Keratinocyte (primary cell): ENCODE data around the gene TRDN. TPM values are rescaled to one million over a fixed set of nuclear protein-coding genes. Genes with fewer than 3 reads are reported as not detected.

Experiments used
- DNase-seq: peaks from one replicate; pipeline ENCODE4 v3.0.0-alpha.2; 2011; ENCODE audit warnings: low read depth, missing footprints, low spot score
- FAIRE-seq: peaks from 2 replicates; lab custom pipeline; 2011; peaks lifted over from hg19 to GRCh38; lab: Jason Lieb, UNC
- H2AFZ ChIP-seq: 2 replicates; pipeline ENCODE4 v1.6.0; 2012; ENCODE audit warnings: low read length, control low read depth, inconsistent platforms; ENCODE audit not compliant: control insufficient read depth
- H3K27ac ChIP-seq: 2 replicates; pipeline ENCODE4 v1.5.1; 2011; ENCODE audit warnings: low read length; ENCODE audit not compliant: control insufficient read depth, insufficient read depth
- H3K27me3 ChIP-seq: 3 replicates; pipeline ENCODE4 v1.6.0; 2011; ENCODE audit warnings: low read length; ENCODE audit not compliant: control insufficient read depth, insufficient read depth; ENCODE audit errors: extremely low read depth
- H3K36me3 ChIP-seq, 2 experiments: 2 replicates in 1 of 2; 3 replicates in 1 of 2; pipeline ENCODE4 v1.5.1; 2011; ENCODE audit warnings: low read length in 2 of 2, mild to moderate bottlenecking in 1 of 2; ENCODE audit not compliant: control insufficient read depth in 2 of 2, insufficient read depth in 2 of 2; ENCODE audit errors: extremely low read depth in 1 of 2
- H3K4me1 ChIP-seq: 3 replicates; pipeline ENCODE4 v1.5.1; 2011; ENCODE audit warnings: low read length; ENCODE audit not compliant: control insufficient read depth, insufficient read depth; ENCODE audit errors: extremely low read depth
- H3K4me2 ChIP-seq: 3 replicates; pipeline ENCODE4 v1.6.0; 2011; ENCODE audit warnings: low read depth, low read length; ENCODE audit not compliant: control insufficient read depth, insufficient read depth; ENCODE audit errors: extremely low read depth
- H3K4me3 ChIP-seq, 3 experiments: fragments of 200-600 bp in 1 of 3; sonication (generic) in 1 of 3; 2 replicates in 2 of 3; 3 replicates in 1 of 3; pipeline ENCODE4 v1.5.1; 2011 to 2016; ENCODE audit warnings: low read length in 3 of 3, mild to moderate bottlenecking in 3 of 3, control low read depth in 2 of 3, inconsistent platforms in 1 of 3, low read depth in 1 of 3, mixed read lengths in 1 of 3, mixed run types in 1 of 3, moderate library complexity in 1 of 3; ENCODE audit not compliant: control insufficient read depth in 2 of 3, insufficient read depth in 2 of 3; ENCODE audit errors: extremely low read depth in 1 of 3
- H3K79me2 ChIP-seq: 2 replicates; pipeline ENCODE4 v1.6.0; 2012; ENCODE audit warnings: low read length; ENCODE audit not compliant: control insufficient read depth, insufficient read depth
- H3K9ac ChIP-seq: 3 replicates; pipeline ENCODE4 v1.6.0; 2011; ENCODE audit warnings: low read length; ENCODE audit not compliant: control insufficient read depth, insufficient read depth; ENCODE audit errors: extremely low read depth
- H3K9me1 ChIP-seq: 3 replicates; pipeline ENCODE4 v1.6.0; 2011; ENCODE audit warnings: low read length; ENCODE audit not compliant: control insufficient read depth, insufficient read depth; ENCODE audit errors: extremely low read depth
- H3K9me3 ChIP-seq: 2 replicates; pipeline ENCODE4 v1.5.1; 2012; ENCODE audit warnings: low read depth, low read length; ENCODE audit not compliant: control insufficient read depth
- H4K20me1 ChIP-seq: 3 replicates; pipeline ENCODE4 v1.6.0; 2011; ENCODE audit warnings: low read length; ENCODE audit not compliant: control insufficient read depth, insufficient read depth; ENCODE audit errors: extremely low read depth
- CTCF ChIP-seq, 3 experiments: IDR thresholded peaks in 1 of 3; conservative IDR thresholded peaks in 1 of 3; optimal IDR thresholded peaks in 1 of 3; 2 replicates in 2 of 3; 3 replicates in 1 of 3; pipeline versions ENCODE3 to v1.5.1; 2011; ENCODE audit warnings: low read length in 3 of 3, mild to moderate bottlenecking in 3 of 3, moderate library complexity in 2 of 3, control low read depth in 1 of 3, inconsistent platforms in 1 of 3; ENCODE audit not compliant: insufficient read depth in 2 of 3; ENCODE audit errors: extremely low read depth in 1 of 3
- EZH2 ChIP-seq: IDR thresholded peaks from one replicate; pipeline ENCODE4 v1.6.1; 2012; ENCODE audit warnings: inconsistent platforms, mild to moderate bottlenecking, low read length, moderate library complexity
- dilution Hi-C: fragments of 300-500 bp; cut with MboI; formaldehyde crosslinking; loops from one replicate; pipeline ENCODE4 v1.7.0; 2020; ENCODE audit warnings: low sequenced_read_pairs; ENCODE audit not compliant: extremely low pct_ligation_motif_present
- polyA plus RNA-seq, 5 experiments: library from polyadenylated mRNA; depleted of rRNA in 3 of 5; stranded (reverse) in 3 of 5; stranded (forward) in 1 of 5; unstranded in 1 of 5; fragments of >200 nt; gene quantifications; 1 replicate in 1 of 5; 2 replicates in 3 of 5; 3 replicates in 1 of 5; pipeline versions ENCODE4 v1.2.1 to v1.2.3, GENCODE V29; 2011 to 2012; ENCODE audit warnings: missing spikeins in 2 of 5, low read depth in 1 of 5, low replicate concordance in 1 of 5

TRDN gene
- polyA plus RNA-seq, 1 donor (not counting 4 experiments of a cell fraction or from before 2014, with no cell fraction given) = not detected

DNA sequence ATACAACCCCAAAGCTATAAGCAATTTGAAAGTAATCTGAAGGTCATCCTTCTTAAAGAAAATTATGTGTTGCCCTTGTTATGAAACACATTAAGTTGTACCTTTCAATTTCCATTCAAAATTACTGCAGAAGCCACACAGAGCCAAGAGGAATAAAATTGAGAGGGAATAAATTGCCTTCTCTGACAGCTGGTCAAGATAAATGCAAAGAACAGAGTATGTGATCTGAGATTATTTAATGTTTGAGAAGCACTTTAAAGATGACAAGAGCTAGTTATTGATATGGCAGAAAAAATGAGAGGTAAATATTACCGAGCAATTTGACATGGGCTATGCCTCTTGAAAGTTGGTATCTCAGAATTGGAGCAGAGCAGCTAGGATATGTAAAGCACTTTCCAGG lies 61.6 kb downstream of the TRDN start:
- Histone ChIP-seq H3K4me2 (no peak overlapping the region), H3K79me2 (no peaks in the 10 kb centered on the region), H3K27me3 (no peaks in the 10 kb centered on the region), H3K4me1 (no peaks in the 10 kb centered on the region), H4K20me1 (no peaks in the 10 kb centered on the region), H3K9me3 (no peaks in the 10 kb centered on the region), H2AFZ (no peak overlapping the region), H3K27ac (no peak overlapping the region), H3K4me3 (no peak overlapping the region), H3K36me3 (no peaks in the 10 kb centered on the region), H3K9ac (no peak overlapping the region), H3K9me1 (no peaks in the 10 kb centered on the region)
- DNase-seq = no peak
- FAIRE-seq = no peak
- TF ChIP-seq CTCF (optimal IDR thresholded peaks at IDR 0.05 in 1 of 3, IDR thresholded peaks at IDR 0.05 in 1 of 3, conservative IDR thresholded peaks at IDR 0.05 in 1 of 3; ENCODE audit: extremely low read depth in 1 of 3, insufficient read depth in 2 of 3, low read length in 3 of 3) = no peak
- dilution Hi-C loops = no loop called here

GRCh38 chr6:123570813-123571684 lies 65.7 kb downstream of the TRDN start:
- Histone ChIP-seq H3K4me3 (no peak overlapping the region), H3K4me2 (no peak overlapping the region), H3K9ac (no peak overlapping the region), H3K27me3 (no peaks in the 10 kb centered on the region), H3K9me1 (no peaks in the 10 kb centered on the region), H3K9me3 (no peaks in the 10 kb centered on the region), H2AFZ (no peak overlapping the region), H3K4me1 (no peaks in the 10 kb centered on the region), H3K79me2 (no peaks in the 10 kb centered on the region), H4K20me1 (no peaks in the 10 kb centered on the region), H3K27ac (no peak overlapping the region), H3K36me3 (no peaks in the 10 kb centered on the region)
- FAIRE-seq = no peak
- no peak for DNase-seq
- no peak for TF ChIP-seq EZH2
- TF ChIP-seq CTCF (optimal IDR thresholded peaks at IDR 0.05 in 1 of 3, IDR thresholded peaks at IDR 0.05 in 1 of 3, conservative IDR thresholded peaks at IDR 0.05 in 1 of 3; ENCODE audit: extremely low read depth in 1 of 3, insufficient read depth in 2 of 3, low read length in 3 of 3) = no peak
- dilution Hi-C loops = no loop called here
